ENCODE measurements around the gene MT1F.
A peak's percentile ranks its signal among the peaks of the same experiment; 100 is the strongest.
"Not testable (repeated sequence)": the region's sequence is repeated elsewhere in the genome, so short reads cannot be mapped to it uniquely, and the experiment has no call there.

MT1F gene

GRCh38 chr16:56645311-56645710 lies 12.4 kb upstream of the MT1F start:
- peaks cover 15 to 18% of the 10 kb centered on the region in 2 donors for H3K4me1 Mint-ChIP-seq
- DNase-seq = no peak
- no peak overlapping the region for H3K4me3 Mint-ChIP-seq
- no peak overlapping the region for H3K27ac Mint-ChIP-seq
- H3K9me3 Mint-ChIP-seq = no peaks in the 10 kb centered on the region
- peaks cover 73 to 78% of the 10 kb centered on the region in 2 donors for H3K27me3 Mint-ChIP-seq
- H3K36me3 Mint-ChIP-seq = no peaks in the 10 kb centered on the region
- no peak for ATAC-seq (replicated peaks)

- H3K27me3 Mint-ChIP-seq = peaks cover 68 to 72% of the 10 kb centered on the region in 2 donors
These were observed 11.9 kb upstream of the MT1F start for GRCh38 chr16:56645838-56646237.

GRCh38 chr16:56647641-56648431 lies 9.9 kb upstream of the MT1F start:
- Mint-ChIP-seq H3K27me3 (peaks cover 59 to 67% of the 10 kb centered on the region in 2 donors), H3K9me3 (no peaks in the 10 kb centered on the region), H3K27ac (no peak overlapping the region), H3K36me3 (no peaks in the 10 kb centered on the region), H3K4me3 (no peak overlapping the region), H3K4me1 (peaks cover 12 to 18% of the 10 kb centered on the region in 2 donors)
- ATAC-seq (replicated peaks) = no peak
- DNase-seq = no peak

More at GRCh38 chr16:56645838-56646237, 11.9 kb upstream of the MT1F start:
- ATAC-seq (replicated peaks) = no peak
- Mint-ChIP-seq H3K4me1 (peaks cover 15 to 18% of the 10 kb centered on the region in 2 donors), H3K4me3 (no peak overlapping the region), H3K27ac (no peak overlapping the region), H3K9me3 (no peaks in the 10 kb centered on the region), H3K36me3 (no peaks in the 10 kb centered on the region)
- DNase-seq = no peak

- DNase-seq (no peak), ATAC-seq (replicated peaks) (no peak)
- H3K36me3 Mint-ChIP-seq = no peaks in the 10 kb centered on the region
- H3K27me3 Mint-ChIP-seq = peaks cover 47 to 57% of the 10 kb centered on the region in 2 donors
- no peak overlapping the region for H3K27ac Mint-ChIP-seq
- peaks cover 2 to 3% of the 10 kb centered on the region in 2 donors for H3K4me1 Mint-ChIP-seq
- no peak overlapping the region for H3K4me3 Mint-ChIP-seq
- no peaks in the 10 kb centered on the region for H3K9me3 Mint-ChIP-seq
These were observed 8.5 kb upstream of the MT1F start for GRCh38 chr16:56649271-56649670.

GRCh38 chr16:56649820-56650219 lies 7.9 kb upstream of the MT1F start:
- Mint-ChIP-seq H3K4me3 (no peak overlapping the region), H3K27me3 (peaks cover 41 to 57% of the 10 kb centered on the region in 2 donors), H3K4me1 (peaks cover 0 to 2% of the 10 kb centered on the region in 2 donors), H3K27ac (no peak overlapping the region), H3K9me3 (no peaks in the 10 kb centered on the region), H3K36me3 (no peaks in the 10 kb centered on the region)
- no peak for ATAC-seq (replicated peaks)
- no peak for DNase-seq

- H3K36me3 Mint-ChIP-seq = no peaks in the 10 kb centered on the region
- no peaks in the 10 kb centered on the region for H3K9me3 Mint-ChIP-seq
- H3K27me3 Mint-ChIP-seq = peaks cover 28 to 43% of the 10 kb centered on the region in 2 donors
- ATAC-seq (replicated peaks) (no peak), DNase-seq (no peak)
- no peak within 1 kb of the TSS for H3K27ac Mint-ChIP-seq
- H3K4me1 Mint-ChIP-seq = peaks cover 0 to 2% of the 10 kb centered on the region in 2 donors
- no peak within 1 kb of the TSS for H3K4me3 Mint-ChIP-seq
These were observed 6.2 kb upstream of the MT1F start, which contains the start of gene MT1B for GRCh38 chr16:56651586-56651985. TSS of gene MT1B (plus strand) at chr16:56651886. CDS start at chr16:56651954, 68 bp downstream.

GRCh38 chr16:56652600-56652999 lies 5.2 kb upstream of the MT1F start:
- Mint-ChIP-seq H3K27ac (no peak overlapping the region), H3K27me3 (peaks cover 20 to 35% of the 10 kb centered on the region in 2 donors), H3K4me3 (no peak overlapping the region), H3K9me3 (no peaks in the 10 kb centered on the region), H3K36me3 (no peaks in the 10 kb centered on the region), H3K4me1 (peaks cover 0 to 6% of the 10 kb centered on the region in 2 donors)
- ATAC-seq (replicated peaks) = no peak
- no peak for DNase-seq

GRCh38 chr16:56653218-56653617 lies 4.5 kb upstream of the MT1F start:
- ATAC-seq (replicated peaks) = no peak
- H3K4me1 Mint-ChIP-seq = peaks cover 6 to 10% of the 10 kb centered on the region in 2 donors
- H3K27ac Mint-ChIP-seq = no peak overlapping the region
- no peak for DNase-seq
- no peaks in the 10 kb centered on the region for H3K9me3 Mint-ChIP-seq
- H3K4me3 Mint-ChIP-seq = no peak overlapping the region
- peaks cover 20 to 29% of the 10 kb centered on the region in 2 donors for H3K27me3 Mint-ChIP-seq
- no peaks in the 10 kb centered on the region for H3K36me3 Mint-ChIP-seq

GRCh38 chr16:56658327-56658875 lies 642 bp downstream of the MT1F start:
- Mint-ChIP-seq H3K4me3 (peak overlapping the region; percentile 89 to 97), H3K36me3 (peaks cover 0 to 3% of the 10 kb centered on the region in 2 donors), H3K27ac (peak overlapping the region; percentile 88)

GRCh38 chr16:56662357-56663354 lies 4.9 kb downstream of the MT1F start:
- peak overlapping the region; percentile 55 to 71 for H3K4me3 Mint-ChIP-seq
- H3K4me1 Mint-ChIP-seq = peaks cover 14 to 24% of the 10 kb centered on the region in 2 donors
- H3K36me3 Mint-ChIP-seq = peaks cover 0 to 3% of the 10 kb centered on the region in 2 donors
- ATAC-seq (replicated peaks) (no peak), DNase-seq (no peak)
- peaks cover 59 to 68% of the 10 kb centered on the region in 2 donors for H3K27me3 Mint-ChIP-seq
- no peaks in the 10 kb centered on the region for H3K9me3 Mint-ChIP-seq
- peak overlapping the region; percentile 26 for H3K27ac Mint-ChIP-seq

More at GRCh38 chr16:56658327-56658875, 642 bp downstream of the MT1F start:
- no peak for ATAC-seq (replicated peaks)
- DNase-seq = no peak
- Mint-ChIP-seq H3K27me3 (peaks cover 35 to 40% of the 10 kb centered on the region in 2 donors), H3K9me3 (no peaks in the 10 kb centered on the region), H3K4me1 (peaks cover 19 to 22% of the 10 kb centered on the region in 2 donors)

GRCh38 chr16:56664506-56664905 lies 6.7 kb downstream of the MT1F start:
- Mint-ChIP-seq H3K4me3 (no peak overlapping the region), H3K9me3 (no peaks in the 10 kb centered on the region), H3K4me1 (peaks cover 13 to 26% of the 10 kb centered on the region in 2 donors), H3K27me3 (peaks cover 71 to 79% of the 10 kb centered on the region in 2 donors), H3K27ac (no peak overlapping the region), H3K36me3 (peaks cover 0 to 3% of the 10 kb centered on the region in 2 donors)
- no peak for ATAC-seq (replicated peaks)
- DNase-seq = no peak

- ATAC-seq (replicated peaks); DNase-seq; H3K9me3 Mint-ChIP-seq; H3K36me3 Mint-ChIP-seq; H3K4me3 Mint-ChIP-seq; H3K27ac Mint-ChIP-seq: not testable (repeated sequence)
- H3K27me3 Mint-ChIP-seq = peaks cover 81 to 85% of the 10 kb centered on the region in 2 donors
- peaks cover 17 to 31% of the 10 kb centered on the region in 2 donors for H3K4me1 Mint-ChIP-seq
These were observed 7.8 kb downstream of the MT1F start for GRCh38 chr16:56665286-56666261.
